Osteocyte (in vitro differentiated cells): ENCODE data around the gene LRRC2. TPM values are rescaled to one million over a fixed set of nuclear protein-coding genes. Genes with fewer than 3 reads are reported as not detected.
A peak's percentile ranks its signal among the peaks of the same experiment; 100 is the strongest.
"Not testable (repeated sequence)": the region's sequence is repeated elsewhere in the genome, so short reads cannot be mapped to it uniquely, and the experiment has no call there.

Experiments
- DNase-seq: peaks from one replicate; pipeline ENCODE4 v3.0.0; 2021; ENCODE audit warnings: mixed read lengths; ENCODE audit not compliant: unreplicated experiment; ENCODE audit errors: extremely low spot score
- H3K27ac Mint-ChIP-seq: one replicate; pipeline ENCODE4 v1.8.0; 2021; ENCODE audit warnings: mild to moderate bottlenecking, mixed read lengths; ENCODE audit not compliant: unreplicated experiment
- H3K27me3 Mint-ChIP-seq: one replicate; pipeline ENCODE4 v1.8.0; 2021; ENCODE audit warnings: mixed read lengths; ENCODE audit not compliant: unreplicated experiment
- H3K36me3 Mint-ChIP-seq: one replicate; pipeline ENCODE4 v1.8.0; 2021; ENCODE audit warnings: mixed read lengths; ENCODE audit not compliant: unreplicated experiment
- H3K4me1 Mint-ChIP-seq: one replicate; pipeline ENCODE4 v1.8.0; 2021; ENCODE audit warnings: mixed read lengths; ENCODE audit not compliant: unreplicated experiment
- H3K4me3 Mint-ChIP-seq: one replicate; pipeline ENCODE4 v1.8.0; 2021; ENCODE audit warnings: mild to moderate bottlenecking, moderate library complexity, mixed read lengths; ENCODE audit not compliant: unreplicated experiment
- H3K9me3 Mint-ChIP-seq: one replicate; pipeline ENCODE4 v1.8.0; 2021; ENCODE audit warnings: mixed read lengths; ENCODE audit not compliant: unreplicated experiment
- CTCF ChIP-seq: fragments of 200-600 bp; sonication (generic); IDR thresholded peaks from 2 replicates; pipeline ENCODE4 v1.5.0; 2021; ENCODE audit warnings: antibody characterized with exemption, mild to moderate bottlenecking, moderate library complexity
- total RNA-seq: library from RNA; stranded (reverse); gene quantifications from 2 replicates; pipeline ENCODE4 v1.2.1, GENCODE V29; 2021

Gene LRRC2
- total RNA-seq, 1 donor from 2014 or later = 1.5 TPM

- Mint-ChIP-seq H3K27ac (no peak overlapping the region), H3K4me3 (no peak overlapping the region), H3K4me1 (peaks cover under 1% of the 10 kb centered on the region), H3K27me3 (no peaks in the 10 kb centered on the region), H3K9me3 (peaks cover 12% of the 10 kb centered on the region), H3K36me3 (peaks cover 4% of the 10 kb centered on the region)
- peak; percentile 7 for DNase-seq
- TF ChIP-seq CTCF = no peak
Observed at GRCh38 chr3:46551615-46552014, 14.5 kb downstream of the LRRC2 start.

GRCh38 chr3:46549989-46550388, 16.1 kb downstream of the LRRC2 start:
- no peak overlapping the region for H3K27ac Mint-ChIP-seq
- TF ChIP-seq CTCF = no peak
- peak; percentile 5 for DNase-seq
- no peaks in the 10 kb centered on the region for H3K36me3 Mint-ChIP-seq
- H3K9me3 Mint-ChIP-seq = peaks cover 3% of the 10 kb centered on the region
- no peak overlapping the region for H3K4me3 Mint-ChIP-seq
- H3K27me3 Mint-ChIP-seq = no peaks in the 10 kb centered on the region
- no peaks in the 10 kb centered on the region for H3K4me1 Mint-ChIP-seq

- Mint-ChIP-seq H3K27ac (no peak overlapping the region), H3K36me3 (no peaks in the 10 kb centered on the region), H3K9me3 (no peaks in the 10 kb centered on the region), H3K4me1 (no peaks in the 10 kb centered on the region), H3K4me3 (no peak overlapping the region), H3K27me3 (no peaks in the 10 kb centered on the region)
- no peak for TF ChIP-seq CTCF
- DNase-seq = peak; percentile 34
Observed at GRCh38 chr3:46549408-46549904, 16.6 kb downstream of the LRRC2 start.

- H3K9me3 Mint-ChIP-seq, H3K4me3 Mint-ChIP-seq, H3K27ac Mint-ChIP-seq, H3K36me3 Mint-ChIP-seq, H3K27me3 Mint-ChIP-seq, H3K4me1 Mint-ChIP-seq: not testable (repeated sequence)
- DNase-seq = peak; percentile 44
Observed at GRCh38 chr3:46548611-46549010, 17.5 kb downstream of the LRRC2 start.

GRCh38 chr3:46546896-46547440, 19.1 kb downstream of the LRRC2 start:
- Mint-ChIP-seq H3K27me3 (no peaks in the 10 kb centered on the region), H3K4me1 (peaks cover 7% of the 10 kb centered on the region), H3K27ac (no peak overlapping the region), H3K4me3 (no peak overlapping the region), H3K9me3 (no peaks in the 10 kb centered on the region), H3K36me3 (no peaks in the 10 kb centered on the region)
- TF ChIP-seq CTCF = no peak
- DNase-seq = peak; percentile 21
